ENCODE results near the gene TMEM131. TPM values are rescaled to one million over a fixed set of nuclear protein-coding genes. Genes with fewer than 3 reads are reported as not detected.

The TMEM131 gene
- total and polyA plus RNA-seq, 12 donors = 13.7 to 57.5 (median 34.0) TPM

GRCh38 chr2:98034745-98035144 lies 39.0 kb upstream of the TMEM131 start:
- 76 to 79% (median 78%) methylated on average over 10 to 14 of the region's 14 CpGs for WGBS, 4 donors
- TF ChIP-seq CTCF (IDR thresholded peaks at IDR 0.05) (no peak), POLR2A (IDR thresholded peaks at IDR 0.05) (no peak)
- H3K27ac ChIP-seq = no peak overlapping the region
- H3K27me3 ChIP-seq = no peaks in the 10 kb centered on the region
- intact Hi-C loops (cut with DNase I) = no loop called here
- H3K36me3 ChIP-seq (replicated peaks in 1 of 2) = no peaks in the 10 kb centered on the region
- H3K4me3 ChIP-seq = no peak overlapping the region
- H3K9me3 ChIP-seq (replicated peaks in 1 of 3) = no peaks in the 10 kb centered on the region
- peaks cover 0 to 9% of the 10 kb centered on the region in 2 donors for H3K4me1 ChIP-seq (replicated peaks in 1 of 2)
- DNase-seq = no peak

- H3K27ac ChIP-seq = no peak overlapping the region
- no peaks in the 10 kb centered on the region for H3K27me3 ChIP-seq
- H3K9me3 ChIP-seq (replicated peaks in 1 of 3) = no peaks in the 10 kb centered on the region
- no peak for TF ChIP-seq CTCF (IDR thresholded peaks at IDR 0.05)
- TF ChIP-seq POLR2A (IDR thresholded peaks at IDR 0.05) = no peak
- H3K4me1 ChIP-seq (replicated peaks in 1 of 2) = peaks cover 0 to 4% of the 10 kb centered on the region in 2 donors
- DNase-seq = no peak
- no peak overlapping the region for H3K4me3 ChIP-seq
- H3K36me3 ChIP-seq (replicated peaks in 1 of 2) = no peaks in the 10 kb centered on the region
- intact Hi-C loops (cut with DNase I) = no loop called here
- 86 to 96% (median 91%) methylated on average over 2 of the region's 2 CpGs for WGBS, 4 donors
These were observed 36.3 kb upstream of the TMEM131 start for GRCh38 chr2:98032086-98032485.

- WGBS, 4 donors = 85 to 93% (median 90%) methylated on average over 6 of the region's 6 CpGs
- no peak overlapping the region for H3K4me3 ChIP-seq
- no peak overlapping the region for H3K27ac ChIP-seq
- no peaks in the 10 kb centered on the region for H3K27me3 ChIP-seq
- intact Hi-C loops (cut with DNase I) = no loop called here
- no peak for TF ChIP-seq POLR2A (IDR thresholded peaks at IDR 0.05)
- no peak for TF ChIP-seq CTCF (IDR thresholded peaks at IDR 0.05)
- DNase-seq = no peak
- H3K9me3 ChIP-seq (replicated peaks in 1 of 3) = no peaks in the 10 kb centered on the region
- H3K4me1 ChIP-seq (replicated peaks in 1 of 2) = peaks cover 0 to 7% of the 10 kb centered on the region in 2 donors
- H3K36me3 ChIP-seq (replicated peaks in 1 of 2) = no peaks in the 10 kb centered on the region
These were observed 34.0 kb upstream of the TMEM131 start for GRCh38 chr2:98029718-98030222.

- WGBS, 4 donors = 87 to 96% (median 92%) methylated on average over 12 of the region's 12 CpGs
- no peaks in the 10 kb centered on the region for H3K9me3 ChIP-seq (replicated peaks in 1 of 3)
- intact Hi-C loops (cut with DNase I) = no loop called here
- H3K27ac ChIP-seq = no peak overlapping the region
- no peak for DNase-seq
- no peak overlapping the region for H3K4me3 ChIP-seq
- TF ChIP-seq CTCF (IDR thresholded peaks at IDR 0.05) = no peak
- TF ChIP-seq POLR2A (IDR thresholded peaks at IDR 0.05) = no peak
- no peaks in the 10 kb centered on the region for H3K36me3 ChIP-seq (replicated peaks in 1 of 2)
- H3K4me1 ChIP-seq (replicated peaks in 1 of 2) = peaks cover 0 to 7% of the 10 kb centered on the region in 2 donors
- H3K27me3 ChIP-seq = no peaks in the 10 kb centered on the region
These were observed 33.4 kb upstream of the TMEM131 start for GRCh38 chr2:98028931-98029717.
